GM23248 (cell line): ENCODE data around the gene TMEM129. TPM values are rescaled to one million over a fixed set of nuclear protein-coding genes. Genes with fewer than 3 reads are reported as not detected.

Experiments
- DNase-seq: peaks from one replicate; pipeline ENCODE4 v3.0.0-alpha.2; 2015
- H2AFZ ChIP-seq: fragments of 200-600 bp; sonication (generic); 2 replicates; pipeline ENCODE4 v1.6.1; 2016; ENCODE audit warnings: antibody characterized with exemption
- H3F3A ChIP-seq: fragments of 200-600 bp; sonication (generic); 2 replicates; pipeline ENCODE4 v1.6.1; 2016; ENCODE audit warnings: mild to moderate bottlenecking, antibody characterized with exemption, mixed run types; ENCODE audit not compliant: insufficient read depth
- H3K27ac ChIP-seq: fragments of 200-600 bp; sonication (generic); 2 replicates; pipeline ENCODE4 v1.5.1; 2016; ENCODE audit warnings: mild to moderate bottlenecking
- H3K27me3 ChIP-seq: fragments of 200-600 bp; sonication (generic); replicated peaks from 2 replicates; pipeline ENCODE4 v1.6.1; 2016; ENCODE audit warnings: mild to moderate bottlenecking; ENCODE audit not compliant: insufficient read depth
- H3K36me3 ChIP-seq: fragments of 200-600 bp; sonication (generic); 2 replicates; pipeline ENCODE4 v1.6.1; 2016; ENCODE audit warnings: low read depth, mild to moderate bottlenecking
- H3K4me1 ChIP-seq: fragments of 200-600 bp; sonication (generic); 2 replicates; pipeline ENCODE4 v1.6.1; 2016; ENCODE audit warnings: mild to moderate bottlenecking; ENCODE audit not compliant: insufficient read depth
- H3K4me2 ChIP-seq: fragments of 200-600 bp; sonication (generic); one replicate; pipeline ENCODE4 v1.6.1; 2016; ENCODE audit warnings: mild to moderate bottlenecking; ENCODE audit not compliant: unreplicated experiment
- H3K4me3 ChIP-seq: fragments of 200-600 bp; sonication (generic); 2 replicates; pipeline ENCODE4 v1.5.1; 2016; ENCODE audit warnings: mild to moderate bottlenecking
- H3K79me2 ChIP-seq: fragments of 200-600 bp; sonication (generic); 2 replicates; pipeline ENCODE4 v1.6.1; 2016; ENCODE audit warnings: mild to moderate bottlenecking; ENCODE audit not compliant: insufficient read depth
- H3K9ac ChIP-seq: fragments of 200-600 bp; sonication (generic); 2 replicates; pipeline ENCODE4 v1.6.1; 2016; ENCODE audit warnings: mild to moderate bottlenecking
- H3K9me2 ChIP-seq: fragments of 200-600 bp; sonication (generic); 2 replicates; pipeline ENCODE4 v1.6.1; 2016; ENCODE audit warnings: mixed run types, mild to moderate bottlenecking, moderate library complexity; ENCODE audit not compliant: insufficient read depth
- H3K9me3 ChIP-seq: fragments of 200-600 bp; sonication (generic); one replicate; pipeline ENCODE4 v1.6.1; 2017; ENCODE audit warnings: low read depth
- H4K20me1 ChIP-seq: fragments of 200-600 bp; sonication (generic); 2 replicates; pipeline ENCODE4 v1.6.0; 2016; ENCODE audit not compliant: insufficient read depth
- EZH2 ChIP-seq: fragments of 200-600 bp; sonication (generic); IDR thresholded peaks from 2 replicates; pipeline ENCODE4 v1.6.1; 2018; ENCODE audit warnings: antibody characterized with exemption, mild to moderate bottlenecking; ENCODE audit not compliant: insufficient read depth, poor library complexity, severe bottlenecking
- EZH2phosphoT487 ChIP-seq: fragments of 200-600 bp; sonication (generic); IDR thresholded peaks from 2 replicates; pipeline ENCODE4 v1.6.1; 2018; ENCODE audit warnings: antibody characterized with exemption, moderate library complexity, mild to moderate bottlenecking, low read depth; ENCODE audit not compliant: insufficient read depth
- WGBS, 2 experiments: methylation state at CpG; one replicate each; pipeline ENCODE4 v1.1.6; 2015 to 2017; ENCODE audit warnings: low lambda C conversion rate in 2 of 2, low coverage in 1 of 2; ENCODE audit errors: missing lambda C conversion rate in 2 of 2; 5-methylcytosine and 5-hydroxymethylcytosine counted together
- in situ Hi-C: fragments of 300-500 bp; cut with MboI; formaldehyde crosslinking; loops from 2 replicates; pipeline ENCODE4 v1.15.0; 2020
- polyA plus RNA-seq: library from polyadenylated mRNA; unstranded; fragments of >200 nt; fragmentation: Nextera tagmentation; extraction: Ambion mirVana; gene quantifications from 2 replicates; pipeline ENCODE4 v1.2.1, GENCODE V29; 2016
- total RNA-seq: library from RNA; depleted of rRNA; stranded (reverse); fragments of >200 nt; shearing (Covaris generic); gene quantifications from 2 replicates; pipeline ENCODE4 v1.2.3, GENCODE V29; 2014

TMEM129 gene
- total and polyA plus RNA-seq, 2 experiments from 2014 or later = 32.6 to 80.2 TPM

DNA sequence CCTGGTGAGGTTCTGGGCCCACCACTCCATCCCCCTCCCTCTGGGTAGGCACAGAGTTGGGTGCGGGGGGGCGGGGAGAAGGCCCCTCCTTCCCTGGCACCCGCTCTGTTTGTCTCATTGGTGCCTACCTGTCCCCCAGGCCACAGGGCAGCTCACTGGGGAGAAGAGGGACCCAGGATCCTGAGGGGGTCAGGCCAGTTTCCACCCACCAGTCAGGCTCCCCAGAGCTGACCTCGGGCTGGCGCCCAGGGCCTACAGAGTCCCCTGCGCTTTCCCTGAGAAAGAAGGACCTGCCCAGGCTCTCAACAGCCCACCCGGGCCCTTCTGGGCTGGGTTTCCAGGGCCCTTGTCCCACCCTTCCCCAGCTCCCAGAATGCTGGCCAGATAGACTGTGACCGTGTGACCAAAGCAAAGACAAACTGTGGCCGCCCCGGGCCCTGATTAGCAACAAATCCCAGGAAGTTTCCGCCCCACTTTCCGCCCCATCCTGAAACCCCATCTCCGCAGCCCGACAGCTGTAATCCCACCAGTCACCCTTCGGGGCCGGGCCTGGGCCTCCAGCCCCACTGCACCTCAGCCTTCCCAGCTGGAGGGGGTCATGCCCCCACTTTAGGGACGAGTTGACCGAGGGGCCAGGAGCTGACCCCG is 38.2 kb upstream of the TMEM129 start:
- H3F3A ChIP-seq = no peaks in the 10 kb centered on the region
- no peak overlapping the region for H3K9ac ChIP-seq
- H3K4me2 ChIP-seq = no peak overlapping the region
- TF ChIP-seq EZH2 = no peak
- TF ChIP-seq EZH2phosphoT487 = no peak
- H3K4me1 ChIP-seq = no peaks in the 10 kb centered on the region
- H4K20me1 ChIP-seq = no peaks in the 10 kb centered on the region
- in situ Hi-C loops = no loop called here
- no peaks in the 10 kb centered on the region for H3K79me2 ChIP-seq
- DNase-seq = no peak
- H3K27me3 ChIP-seq = no peaks in the 10 kb centered on the region
- H3K4me3 ChIP-seq = no peak overlapping the region
- WGBS, 2 experiments = 78 to 81% methylated on average over 17 to 19 of the region's 19 CpGs
- H2AFZ ChIP-seq = no peak overlapping the region
- H3K9me2 ChIP-seq = no peaks in the 10 kb centered on the region
- no peaks in the 10 kb centered on the region for H3K9me3 ChIP-seq
- H3K27ac ChIP-seq = no peak overlapping the region
- no peaks in the 10 kb centered on the region for H3K36me3 ChIP-seq

DNA sequence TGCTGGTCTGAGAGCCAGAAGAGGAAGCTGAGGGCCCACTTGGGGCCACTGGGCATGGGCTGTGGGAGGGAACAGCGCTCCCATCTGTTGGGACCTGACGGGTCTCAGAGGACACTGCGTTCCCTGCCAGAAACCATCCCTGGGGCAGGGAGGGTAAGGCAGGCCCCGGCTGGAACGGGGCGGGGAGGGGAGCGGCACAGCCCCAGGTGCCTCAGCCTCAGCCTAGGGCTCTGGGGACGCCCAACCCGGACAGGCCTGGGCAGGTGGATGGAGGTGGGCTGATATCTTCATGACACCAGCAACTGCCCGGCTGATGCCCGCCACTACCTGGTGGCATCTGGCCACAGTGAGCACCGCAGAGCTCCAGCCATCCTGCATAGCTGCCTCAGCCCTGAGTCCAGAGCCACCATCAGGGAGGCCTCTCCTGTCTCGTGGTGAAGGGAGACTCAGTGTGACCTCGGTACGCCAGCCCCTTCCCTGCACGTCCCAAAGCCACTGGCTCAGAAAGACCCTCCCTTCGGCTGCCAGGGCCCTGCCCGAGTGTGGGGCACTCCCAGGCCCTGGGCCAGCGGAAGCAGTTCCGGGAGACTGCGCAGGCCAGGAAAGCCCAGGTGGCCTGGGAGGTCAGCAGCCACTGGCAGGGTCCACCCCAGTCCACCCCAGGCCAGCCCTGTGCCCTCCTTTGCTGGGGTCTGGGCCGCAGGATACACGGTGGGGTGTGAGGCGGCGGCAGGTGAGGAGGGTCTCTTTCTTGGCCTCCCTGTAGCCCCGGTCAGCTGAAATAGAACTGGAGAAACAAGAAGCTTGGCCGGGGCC is 37.4 kb upstream of the TMEM129 start:
- in situ Hi-C loops = no loop called here
- Histone ChIP-seq H3K79me2 (no peaks in the 10 kb centered on the region), H3K4me1 (no peaks in the 10 kb centered on the region), H2AFZ (no peak overlapping the region), H3K9me3 (no peaks in the 10 kb centered on the region), H3K27me3 (no peaks in the 10 kb centered on the region), H3K36me3 (no peaks in the 10 kb centered on the region), H3K4me2 (no peak overlapping the region), H4K20me1 (no peaks in the 10 kb centered on the region), H3F3A (no peaks in the 10 kb centered on the region), H3K27ac (no peak overlapping the region), H3K9ac (no peak overlapping the region), H3K4me3 (no peak overlapping the region), H3K9me2 (no peaks in the 10 kb centered on the region)
- WGBS, 2 experiments = 87 to 92% methylated on average over 23 to 26 of the region's 27 CpGs
- no peak for DNase-seq
- TF ChIP-seq EZH2phosphoT487 (no peak), EZH2 (no peak)

DNA sequence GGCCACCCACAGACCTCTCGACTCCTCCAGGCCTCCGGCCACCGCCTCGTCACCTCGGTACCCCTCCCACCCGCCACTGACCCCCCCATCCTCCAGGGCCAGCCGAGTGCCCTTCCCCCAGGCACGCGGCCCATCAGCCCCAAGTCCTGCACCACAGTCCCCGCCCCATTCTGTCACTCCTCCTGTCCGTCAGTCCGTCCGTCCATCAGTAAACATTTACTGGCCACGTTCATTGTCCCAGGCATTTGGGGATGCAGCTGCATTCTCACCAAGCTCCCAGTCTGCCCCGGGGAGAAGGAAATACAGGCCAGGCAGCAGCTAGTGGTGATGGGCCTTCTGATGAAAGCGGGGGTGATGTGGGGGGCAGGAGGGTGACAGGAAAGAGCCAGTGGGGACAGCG is 36.7 kb upstream of the TMEM129 start:
- H3K9me3 ChIP-seq = no peaks in the 10 kb centered on the region
- H3F3A ChIP-seq = no peaks in the 10 kb centered on the region
- no peak overlapping the region for H3K4me3 ChIP-seq
- no peak overlapping the region for H3K4me2 ChIP-seq
- H3K27ac ChIP-seq = no peak overlapping the region
- no peak for DNase-seq
- no peaks in the 10 kb centered on the region for H4K20me1 ChIP-seq
- in situ Hi-C loops = no loop called here
- no peak overlapping the region for H3K9ac ChIP-seq
- no peak for TF ChIP-seq EZH2
- no peak for TF ChIP-seq EZH2phosphoT487
- H3K79me2 ChIP-seq = no peaks in the 10 kb centered on the region
- no peaks in the 10 kb centered on the region for H3K27me3 ChIP-seq
- no peak overlapping the region for H2AFZ ChIP-seq
- WGBS, 2 experiments = 69 to 81% methylated on average over 8 to 17 of the region's 17 CpGs
- H3K9me2 ChIP-seq = no peaks in the 10 kb centered on the region
- no peaks in the 10 kb centered on the region for H3K36me3 ChIP-seq
- no peaks in the 10 kb centered on the region for H3K4me1 ChIP-seq

DNA sequence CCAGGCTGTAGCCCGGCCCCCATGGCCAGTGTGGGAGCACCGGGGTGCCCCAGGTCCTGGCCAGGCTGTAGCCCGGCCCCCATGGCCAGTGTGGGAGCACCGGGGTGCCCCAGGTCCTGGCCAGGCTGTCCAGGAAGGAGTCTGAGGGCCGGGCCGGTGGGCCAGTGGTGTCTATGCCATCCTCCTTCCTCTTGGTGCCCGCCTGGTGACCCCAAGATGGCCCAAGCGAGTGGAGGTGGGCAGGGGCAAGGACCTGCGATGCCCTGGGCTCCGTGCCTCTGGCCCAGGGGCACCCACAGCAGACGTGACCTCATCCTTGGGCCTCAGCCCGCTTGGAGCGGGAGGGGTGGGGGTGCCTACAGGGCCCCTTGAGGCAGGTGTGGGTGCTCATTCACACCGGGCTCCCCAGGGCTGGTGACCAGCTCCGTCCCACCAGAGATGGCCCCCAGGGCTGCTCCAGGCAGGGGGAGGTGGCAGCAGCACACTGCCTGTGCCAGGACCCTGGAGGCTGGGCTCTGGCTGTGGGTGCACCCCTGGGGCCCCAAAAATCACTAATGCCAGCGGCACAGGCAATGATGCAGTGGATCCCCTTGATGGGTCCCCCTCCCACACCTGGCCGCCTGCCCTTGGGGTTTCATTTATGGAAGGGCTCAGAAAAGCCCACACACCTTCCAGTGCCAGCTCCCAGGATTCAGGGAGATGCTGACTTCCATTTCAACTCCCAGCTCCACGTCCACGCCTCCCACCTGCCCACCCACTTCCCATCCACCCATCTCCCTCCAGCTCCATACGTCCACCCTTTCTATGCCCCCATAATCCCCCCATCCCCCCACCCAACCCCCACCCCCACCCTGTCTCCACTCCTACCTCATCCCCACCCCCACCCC is 36.0 kb upstream of the TMEM129 start:
- TF ChIP-seq EZH2 (no peak), EZH2phosphoT487 (no peak)
- Histone ChIP-seq H3K4me1 (no peaks in the 10 kb centered on the region), H3K36me3 (no peaks in the 10 kb centered on the region), H3K79me2 (no peaks in the 10 kb centered on the region), H4K20me1 (no peaks in the 10 kb centered on the region), H3K4me3 (no peak overlapping the region), H3K9me2 (no peaks in the 10 kb centered on the region), H3K27ac (no peak overlapping the region), H3F3A (no peaks in the 10 kb centered on the region), H3K9me3 (no peaks in the 10 kb centered on the region), H2AFZ (no peak overlapping the region), H3K9ac (no peak overlapping the region), H3K27me3 (no peaks in the 10 kb centered on the region), H3K4me2 (no peak overlapping the region)
- DNase-seq = no peak
- WGBS, 2 experiments = 65 to 76% methylated on average over 16 to 17 of the region's 20 CpGs
- in situ Hi-C loops = no loop called here
